A549 (cell line): ENCODE results near the gene SNORC. TPM values are rescaled to one million over a fixed set of nuclear protein-coding genes. Genes with fewer than 3 reads are reported as not detected.
A peak's percentile ranks its signal among the peaks of the same experiment; 100 is the strongest.

Source experiments
- ATAC-seq, 2 experiments: fragments of 200-7000 bp in 1 of 2; fragments of >200 bp in 1 of 2; cut with Nextera tagmentation in 1 of 2; cut with Tn5 transposase in 1 of 2; 3 replicates each; pipeline versions ENCODE4 v1.8.0 to v1.9.1; 2018 to 2020; ENCODE audit warnings: mild to moderate bottlenecking in 1 of 2, moderate library complexity in 1 of 2
- CTCF ChIA-PET: fragments of 300-600 bp; sonication (Branson Sonifier 250); formaldehyde crosslinking; extraction: SDS; loops from one replicate; lab custom pipeline; 2021; ENCODE audit warnings: antibody characterized with exemption, inconsistent platforms; lab: Yijun Ruan, JAX
- POLR2A ChIA-PET: fragments of 350-600 bp; formaldehyde crosslinking; extraction: SDS; loops from one replicate; lab custom pipeline; 2021; ENCODE audit warnings: antibody characterized with exemption, inconsistent platforms; lab: Yijun Ruan, JAX
- DNase-seq, 2 experiments: peaks; one replicate each; pipeline versions ENCODE4 v3.0.0 to v3.0.0-alpha.2; 2011 to 2016; ENCODE audit warnings: low read depth in 1 of 2, low spot score in 1 of 2
- FAIRE-seq: peaks from 2 replicates; lab custom pipeline; 2011; peaks lifted over from hg19 to GRCh38; lab: Jason Lieb, UNC
- H3K27ac ChIP-seq, 2 experiments: fragments of >200 bp; sonication (Bioruptor Twin); formaldehyde crosslinking; 3 replicates each; pipeline ENCODE4 v1.5.1; 2016 to 2017
- H3K4me1 ChIP-seq: fragments of >200 bp; sonication (Bioruptor Twin); formaldehyde crosslinking; 3 replicates; pipeline ENCODE4 v1.6.1; 2016
- H3K4me2 ChIP-seq: fragments of >200 bp; sonication (Bioruptor Twin); formaldehyde crosslinking; 3 replicates; pipeline ENCODE4 v1.6.1; 2016
- H3K4me3 ChIP-seq: fragments of >200 bp; sonication (Bioruptor Twin); formaldehyde crosslinking; 3 replicates; pipeline ENCODE4 v1.5.1; 2016
- H3K9me3 ChIP-seq: fragments of >200 bp; sonication (Bioruptor Twin); formaldehyde crosslinking; 3 replicates; pipeline ENCODE4 v1.6.1; 2016
- CBX2 ChIP-seq: fragments of 200-600 bp; sonication (generic); IDR thresholded peaks from 2 replicates; pipeline ENCODE4 v1.6.1; 2016; ENCODE audit warnings: low read depth, mild to moderate bottlenecking, borderline replicate concordance
- CEBPB ChIP-seq, 2 experiments: fragments of >200 bp in 1 of 2; sonication (Bioruptor Twin) in 1 of 2; formaldehyde crosslinking in 1 of 2; IDR thresholded peaks; 2 replicates each; pipeline ENCODE4 v1.6.1; 2012 to 2016
- CHD2 ChIP-seq: fragments of 150-350 bp; IDR thresholded peaks from 2 replicates; pipeline ENCODE4 v1.6.1; 2014; ENCODE audit warnings: low read length; ENCODE audit not compliant: partially characterized antibody
- EHF ChIP-seq: fragments of 250-450 bp; sonication (Bioruptor Pico); IDR thresholded peaks from 2 replicates; pipeline ENCODE4 v1.5.0; 2020; ENCODE audit warnings: mild to moderate bottlenecking
- EHMT2 ChIP-seq: fragments of 200-600 bp; sonication (generic); IDR thresholded peaks from 2 replicates; pipeline ENCODE4 v1.6.1; 2016; ENCODE audit warnings: antibody characterized with exemption, low read depth, mild to moderate bottlenecking, moderate library complexity
- EP300 ChIP-seq, 2 experiments: fragments of >200 bp; sonication (Bioruptor Twin); formaldehyde crosslinking; IDR thresholded peaks; 2 replicates in 1 of 2; 3 replicates in 1 of 2; pipeline ENCODE4 v1.6.1; 2016 to 2017
- ESRRA ChIP-seq: fragments of 150-350 bp; IDR thresholded peaks from 2 replicates; pipeline ENCODE4 v1.6.1; 2014; ENCODE audit warnings: mild to moderate bottlenecking, low read length, borderline replicate concordance
- FOSB ChIP-seq: fragments of 250-450 bp; sonication (Bioruptor Pico); IDR thresholded peaks from 2 replicates; pipeline ENCODE4 v1.5.0; 2020; ENCODE audit warnings: mild to moderate bottlenecking, moderate library complexity
- FOSL2 ChIP-seq, 2 experiments: fragments of 450-650 bp in 1 of 2; fragments of >200 bp in 1 of 2; sonication (Bioruptor Twin) in 1 of 2; formaldehyde crosslinking; IDR thresholded peaks; 2 replicates each; pipeline versions ENCODE4 v1.5.0 to v1.6.1; 2016 to 2020; ENCODE audit warnings: mild to moderate bottlenecking in 1 of 2, moderate library complexity in 1 of 2
- JUN ChIP-seq, 2 experiments: fragments of >200 bp; sonication (Bioruptor Twin); formaldehyde crosslinking; IDR thresholded peaks; 2 replicates in 1 of 2; 3 replicates in 1 of 2; pipeline ENCODE4 v1.6.1; 2016 to 2017
- JUNB ChIP-seq: fragments of >200 bp; sonication (Bioruptor Twin); formaldehyde crosslinking; IDR thresholded peaks from 2 replicates; pipeline ENCODE4 v1.6.1; 2016
- KDM5A ChIP-seq: fragments of 200-600 bp; sonication (generic); IDR thresholded peaks from 2 replicates; pipeline ENCODE4 v1.6.1; 2016; ENCODE audit warnings: antibody characterized with exemption, mild to moderate bottlenecking
- NFE2L2 ChIP-seq: fragments of 150-350 bp; conservative IDR thresholded peaks from 2 replicates; pipeline ENCODE4 v1.6.1; 2014; ENCODE audit warnings: low read length
- NR3C1 ChIP-seq: fragments of >200 bp; sonication (Bioruptor Twin); formaldehyde crosslinking; IDR thresholded peaks from 3 replicates; pipeline ENCODE4 v1.6.1; 2017
- POLR2A ChIP-seq: IDR thresholded peaks from 2 replicates; pipeline ENCODE4 v1.6.1; 2012; ENCODE audit warnings: mild to moderate bottlenecking, low read length
- POLR2AphosphoS2 ChIP-seq: conservative IDR thresholded peaks from 2 replicates; pipeline ENCODE4 v1.6.1; 2012; ENCODE audit warnings: low read length, improper control_type of control experiment, inconsistent platforms
- RAD21 ChIP-seq, 2 experiments: fragments of >200 bp in 1 of 2; sonication (Bioruptor Twin) in 1 of 2; formaldehyde crosslinking in 1 of 2; IDR thresholded peaks in 1 of 2; conservative IDR thresholded peaks in 1 of 2; 2 replicates in 1 of 2; 3 replicates in 1 of 2; pipeline ENCODE4 v1.6.1; 2012 to 2018; ENCODE audit warnings: inconsistent platforms in 1 of 2
- RCOR1 ChIP-seq: fragments of 150-350 bp; IDR thresholded peaks from 2 replicates; pipeline ENCODE4 v1.6.1; 2014; ENCODE audit warnings: antibody characterized with exemption, low read length, low read depth
- SMC3 ChIP-seq: fragments of >200 bp; sonication (Bioruptor Twin); formaldehyde crosslinking; IDR thresholded peaks from 3 replicates; pipeline ENCODE4 v1.6.1; 2018; ENCODE audit warnings: inconsistent platforms
- TFCP2L1 ChIP-seq: fragments of 250-450 bp; sonication (Bioruptor Pico); IDR thresholded peaks from 2 replicates; pipeline ENCODE4 v1.5.0; 2021; ENCODE audit warnings: mild to moderate bottlenecking
- ZNF302 ChIP-seq: fragments of 250-450 bp; sonication (Bioruptor Pico); IDR thresholded peaks from 2 replicates; pipeline ENCODE4 v1.9.0; 2021; ENCODE audit warnings: inconsistent platforms, mild to moderate bottlenecking, moderate library complexity
- WGBS: methylation state at CpG from one replicate; pipeline ENCODE4 v1.1.6; 2017; ENCODE audit errors: missing lambda C conversion rate; 5-methylcytosine and 5-hydroxymethylcytosine counted together
- polyA plus RNA-seq, 4 experiments: library from polyadenylated mRNA; depleted of rRNA in 3 of 4; stranded (reverse); fragments of >200 nt; fragmentation: RNase III in 1 of 4; extraction: RNeasy Plus Mini Kit Qiagen cat#74134 plus additional on column Dnase treatment in 1 of 4; gene quantifications; 2 replicates in 3 of 4; 3 replicates in 1 of 4; pipeline ENCODE4 v1.2.3, GENCODE V29; 2011 to 2017
- TF ChIP-seq, protein P1 (sequence below): IDR thresholded peaks from 2 replicates; pipeline ENCODE4 v1.6.1; 2012
- TF ChIP-seq, protein P2 (sequence below): fragments of 150-350 bp; IDR thresholded peaks from 2 replicates; pipeline ENCODE4 v1.6.1; 2014; ENCODE audit warnings: low read depth, mild to moderate bottlenecking, low read length
- TF ChIP-seq, protein P3 (sequence below): fragments of 200-600 bp; sonication (generic); IDR thresholded peaks from 2 replicates; pipeline ENCODE4 v1.6.1; 2016; ENCODE audit warnings: antibody characterized with exemption, mild to moderate bottlenecking, moderate library complexity
- TF ChIP-seq, protein P4 (sequence below): fragments of 250-450 bp; sonication (Bioruptor Pico); IDR thresholded peaks from 2 replicates; pipeline ENCODE4 v1.5.0; 2020; ENCODE audit warnings: low read depth, mild to moderate bottlenecking, moderate library complexity
- TF ChIP-seq, protein P5 (sequence below): IDR thresholded peaks from 2 replicates; pipeline ENCODE4 v1.6.1; 2012; ENCODE audit warnings: low read depth, borderline replicate concordance

SNORC gene
- polyA plus RNA-seq, 2 of the 4 experiments (the other 2 are of a cell fraction), result 8.4 to 9.1 TPM

DNA sequence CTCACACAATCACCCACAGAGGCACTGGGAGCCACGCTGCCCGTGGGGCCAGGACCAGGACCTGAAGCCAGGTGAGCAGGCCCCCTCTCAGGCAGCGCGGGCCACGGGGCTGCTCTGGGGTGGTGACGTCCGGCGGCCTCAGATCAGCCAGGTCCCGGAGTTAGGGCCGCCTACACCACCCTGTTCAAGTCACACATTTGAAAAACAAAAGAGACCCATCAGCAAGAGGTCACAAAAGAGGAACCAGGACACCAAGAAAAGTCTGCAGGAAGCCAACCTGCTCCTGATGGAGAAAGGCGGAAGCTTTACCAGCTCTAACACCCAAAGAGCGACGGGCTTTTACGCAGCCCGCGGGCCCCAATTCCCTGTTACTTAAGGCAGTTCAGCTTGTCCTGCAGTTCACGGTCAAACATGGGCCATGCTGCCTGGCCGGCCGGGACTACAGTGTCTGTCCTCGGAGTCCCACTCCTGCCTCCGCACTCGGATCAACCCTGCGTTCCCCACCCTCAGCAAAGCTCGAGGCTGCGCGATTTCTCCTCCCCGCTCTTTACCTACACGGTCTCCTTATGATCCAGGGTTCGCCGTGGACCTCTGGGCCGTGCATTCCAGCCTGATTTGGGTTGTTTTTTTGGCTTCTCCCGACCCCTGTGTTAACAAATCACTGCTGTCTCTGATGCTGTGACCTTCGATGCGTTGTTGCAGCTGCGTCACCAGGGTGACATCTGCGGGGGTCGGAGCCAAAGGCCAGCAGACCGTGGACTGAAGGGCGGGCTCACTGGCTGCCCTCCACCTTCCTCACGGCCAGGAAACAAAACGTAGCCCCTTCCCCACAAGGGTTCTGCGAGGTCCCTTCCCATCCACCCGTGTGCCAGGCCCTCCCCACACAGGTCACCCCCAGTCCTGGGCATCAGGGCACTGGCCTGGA is 31.0 kb downstream of the SNORC start:
- WGBS, result 86% methylated on average over 39 of the region's 43 CpGs
- ChIA-PET POLR2A (interaction anchor here (1.0 kb wide), 2 partner anchors 79 to 350 kb away, joined by 3 read pairs; partner anchors contain the start of gene ATG16L1), CTCF (interaction anchor here (0.8 to 1.2 kb wide), 5 partner anchors 25 to 350 kb away, joined by 3 to 4 read pairs (median 3); partner anchors contain the start of gene ATG16L1)
- FAIRE-seq (no peak), ATAC-seq (no peak; a peak in 2 of 6 replicates), DNase-seq (no peak)
- Histone ChIP-seq H3K4me3 (no peak overlapping the region), H3K4me1 (peaks cover 23% of the 10 kb centered on the region), H3K27ac (peak overlapping the region; percentile 93 to 99), H3K4me2 (peak overlapping the region; percentile 88), H3K9me3 (no peaks in the 10 kb centered on the region)
- TF ChIP-seq, protein P1, sequence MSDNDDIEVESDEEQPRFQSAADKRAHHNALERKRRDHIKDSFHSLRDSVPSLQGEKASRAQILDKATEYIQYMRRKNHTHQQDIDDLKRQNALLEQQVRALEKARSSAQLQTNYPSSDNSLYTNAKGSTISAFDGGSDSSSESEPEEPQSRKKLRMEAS, result no peak; the same call in 1 of the 2 replicates
- TF ChIP-seq ESRRA, result no peak
- no peak for TF ChIP-seq NFE2L2
- no peak for TF ChIP-seq KDM5A
- no peak for TF ChIP-seq RAD21 (conservative IDR thresholded peaks at IDR 0.05 in 1 of 2, IDR thresholded peaks at IDR 0.05 in 1 of 2)

DNA sequence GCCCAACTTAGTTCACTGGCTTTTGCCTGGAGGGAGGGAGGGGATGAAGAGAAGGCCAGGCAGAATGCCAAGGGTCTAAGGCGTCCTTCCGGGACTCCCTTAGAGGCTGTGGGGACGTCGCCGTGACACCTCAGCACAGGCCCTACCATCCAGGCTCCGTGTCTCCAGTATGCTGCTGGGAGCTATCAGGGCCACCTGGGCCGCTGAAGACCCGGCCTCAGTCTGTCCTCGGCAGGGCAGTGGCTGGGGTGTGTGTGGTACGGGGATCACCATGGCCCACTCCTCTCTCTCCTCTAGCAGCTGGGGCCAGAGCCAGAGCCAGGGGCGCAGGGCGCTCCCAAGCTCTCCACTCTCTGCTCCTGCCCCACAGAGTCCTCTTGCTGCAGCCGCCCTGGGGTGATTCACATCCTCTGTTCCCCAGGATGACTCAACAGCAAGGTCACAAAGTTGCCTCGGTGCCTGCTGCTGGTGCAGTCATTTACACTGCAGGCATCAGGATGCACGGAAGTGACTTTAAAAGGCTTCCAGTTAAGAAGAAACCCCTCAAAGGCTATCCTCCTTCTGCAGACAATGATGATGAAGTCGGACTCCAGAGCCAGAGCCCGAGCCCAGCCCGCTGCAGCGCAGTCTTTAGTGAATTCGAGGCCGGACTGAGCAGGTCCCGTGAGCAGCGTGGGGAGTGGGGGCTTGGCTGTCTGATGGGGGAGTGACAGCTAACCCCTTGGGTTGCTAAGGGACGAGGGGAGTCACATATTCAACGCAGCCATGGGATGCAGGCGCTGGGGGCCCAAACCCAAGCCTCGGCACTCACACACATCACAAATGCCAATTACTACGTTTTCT is 31.9 kb downstream of the SNORC start:
- H3K9me3 ChIP-seq, result no peaks in the 10 kb centered on the region
- ChIA-PET CTCF (interaction anchor here (0.7 to 1.4 kb wide), 7 partner anchors 24 to 349 kb away, joined by 3 to 4 read pairs (median 3); partner anchors contain the start of gene ATG16L1), POLR2A (interaction anchor here (1.0 kb wide), 2 partner anchors 78 to 349 kb away, joined by 3 read pairs; partner anchors contain the start of gene ATG16L1)
- peak; percentile 84 to 93 for DNase-seq
- ATAC-seq, result peak; percentile 97 to 98
- peaks cover 24% of the 10 kb centered on the region for H3K4me1 ChIP-seq
- H3K4me2 ChIP-seq, result peak overlapping the region; percentile 88
- H3K27ac ChIP-seq, result peak overlapping the region; percentile 93 to 99
- FAIRE-seq, result peak; percentile 67
- 0 out of 3 replicates have a peak overlapping the region, but pooled peaks have one; percentile 7 for H3K4me3 ChIP-seq
- WGBS, result 26% methylated on average over 22 of the region's 28 CpGs
- peak; percentile 43 to 72; a peak in 3 of 5 replicates for TF ChIP-seq JUN (IDR thresholded peaks at IDR 0.05)
- TF ChIP-seq SMC3, result peak; percentile 26; the same call in 2 of the 3 replicates
- peak; percentile 56 for TF ChIP-seq JUNB
- peak; percentile 84 for TF ChIP-seq FOSL2 (IDR thresholded peaks at IDR 0.05)
- peak; percentile 85 for TF ChIP-seq FOSL2 (CRISPR knock-in tag; IDR thresholded peaks at IDR 0.05)
- no peak for TF ChIP-seq FOSB (CRISPR knock-in tag)
- TF ChIP-seq NR3C1, result no peak
- TF ChIP-seq, protein P2, sequence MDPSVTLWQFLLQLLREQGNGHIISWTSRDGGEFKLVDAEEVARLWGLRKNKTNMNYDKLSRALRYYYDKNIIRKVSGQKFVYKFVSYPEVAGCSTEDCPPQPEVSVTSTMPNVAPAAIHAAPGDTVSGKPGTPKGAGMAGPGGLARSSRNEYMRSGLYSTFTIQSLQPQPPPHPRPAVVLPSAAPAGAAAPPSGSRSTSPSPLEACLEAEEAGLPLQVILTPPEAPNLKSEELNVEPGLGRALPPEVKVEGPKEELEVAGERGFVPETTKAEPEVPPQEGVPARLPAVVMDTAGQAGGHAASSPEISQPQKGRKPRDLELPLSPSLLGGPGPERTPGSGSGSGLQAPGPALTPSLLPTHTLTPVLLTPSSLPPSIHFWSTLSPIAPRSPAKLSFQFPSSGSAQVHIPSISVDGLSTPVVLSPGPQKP, result no peak
- TF ChIP-seq RCOR1, result no peak
- TF ChIP-seq, protein P3, sequence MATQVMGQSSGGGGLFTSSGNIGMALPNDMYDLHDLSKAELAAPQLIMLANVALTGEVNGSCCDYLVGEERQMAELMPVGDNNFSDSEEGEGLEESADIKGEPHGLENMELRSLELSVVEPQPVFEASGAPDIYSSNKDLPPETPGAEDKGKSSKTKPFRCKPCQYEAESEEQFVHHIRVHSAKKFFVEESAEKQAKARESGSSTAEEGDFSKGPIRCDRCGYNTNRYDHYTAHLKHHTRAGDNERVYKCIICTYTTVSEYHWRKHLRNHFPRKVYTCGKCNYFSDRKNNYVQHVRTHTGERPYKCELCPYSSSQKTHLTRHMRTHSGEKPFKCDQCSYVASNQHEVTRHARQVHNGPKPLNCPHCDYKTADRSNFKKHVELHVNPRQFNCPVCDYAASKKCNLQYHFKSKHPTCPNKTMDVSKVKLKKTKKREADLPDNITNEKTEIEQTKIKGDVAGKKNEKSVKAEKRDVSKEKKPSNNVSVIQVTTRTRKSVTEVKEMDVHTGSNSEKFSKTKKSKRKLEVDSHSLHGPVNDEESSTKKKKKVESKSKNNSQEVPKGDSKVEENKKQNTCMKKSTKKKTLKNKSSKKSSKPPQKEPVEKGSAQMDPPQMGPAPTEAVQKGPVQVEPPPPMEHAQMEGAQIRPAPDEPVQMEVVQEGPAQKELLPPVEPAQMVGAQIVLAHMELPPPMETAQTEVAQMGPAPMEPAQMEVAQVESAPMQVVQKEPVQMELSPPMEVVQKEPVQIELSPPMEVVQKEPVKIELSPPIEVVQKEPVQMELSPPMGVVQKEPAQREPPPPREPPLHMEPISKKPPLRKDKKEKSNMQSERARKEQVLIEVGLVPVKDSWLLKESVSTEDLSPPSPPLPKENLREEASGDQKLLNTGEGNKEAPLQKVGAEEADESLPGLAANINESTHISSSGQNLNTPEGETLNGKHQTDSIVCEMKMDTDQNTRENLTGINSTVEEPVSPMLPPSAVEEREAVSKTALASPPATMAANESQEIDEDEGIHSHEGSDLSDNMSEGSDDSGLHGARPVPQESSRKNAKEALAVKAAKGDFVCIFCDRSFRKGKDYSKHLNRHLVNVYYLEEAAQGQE, result no peak
- TF ChIP-seq POLR2A, result no peak
- TF ChIP-seq ZNF302 (CRISPR knock-in tag), result no peak
- TF ChIP-seq CBX2, result no peak
- TF ChIP-seq TFCP2L1 (CRISPR knock-in tag), result no peak
- peak in 1 of 2 experiments; percentile 35; a peak in 1 of 5 replicates for TF ChIP-seq EP300 (IDR thresholded peaks at IDR 0.05)
- TF ChIP-seq, protein P4, sequence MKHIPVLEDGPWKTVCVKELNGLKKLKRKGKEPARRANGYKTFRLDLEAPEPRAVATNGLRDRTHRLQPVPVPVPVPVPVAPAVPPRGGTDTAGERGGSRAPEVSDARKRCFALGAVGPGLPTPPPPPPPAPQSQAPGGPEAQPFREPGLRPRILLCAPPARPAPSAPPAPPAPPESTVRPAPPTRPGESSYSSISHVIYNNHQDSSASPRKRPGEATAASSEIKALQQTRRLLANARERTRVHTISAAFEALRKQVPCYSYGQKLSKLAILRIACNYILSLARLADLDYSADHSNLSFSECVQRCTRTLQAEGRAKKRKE (CRISPR knock-in tag), result no peak
- no peak for TF ChIP-seq EHMT2
- no peak for TF ChIP-seq EHF
- peak in 1 of 2 experiments; percentile 48; a peak in 1 of 4 replicates for TF ChIP-seq CEBPB (IDR thresholded peaks at IDR 0.05)
- TF ChIP-seq, protein P1, result peak; percentile 49
- TF ChIP-seq, protein P5, sequence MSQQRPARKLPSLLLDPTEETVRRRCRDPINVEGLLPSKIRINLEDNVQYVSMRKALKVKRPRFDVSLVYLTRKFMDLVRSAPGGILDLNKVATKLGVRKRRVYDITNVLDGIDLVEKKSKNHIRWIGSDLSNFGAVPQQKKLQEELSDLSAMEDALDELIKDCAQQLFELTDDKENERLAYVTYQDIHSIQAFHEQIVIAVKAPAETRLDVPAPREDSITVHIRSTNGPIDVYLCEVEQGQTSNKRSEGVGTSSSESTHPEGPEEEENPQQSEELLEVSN, result no peak
- TF ChIP-seq POLR2AphosphoS2, result no peak
- TF ChIP-seq CHD2, result no peak
